GM12878 (cell line): ENCODE results near the gene MAGI3.

Source experiments
- CBX5 ChIP-seq: sonication (generic); IDR thresholded peaks from 2 replicates; pipeline ENCODE4 v1.6.1; 2016; ENCODE audit warnings: low read depth, moderate library complexity, mild to moderate bottlenecking, inconsistent platforms
- IKZF2 ChIP-seq, 2 experiments: fragments of 450-650 bp; IDR thresholded peaks; 2 replicates each; pipeline ENCODE4 v1.6.1; 2017; ENCODE audit warnings: mild to moderate bottlenecking in 2 of 2, moderate library complexity in 2 of 2
- NR2C2 ChIP-seq: IDR thresholded peaks from 2 replicates; pipeline ENCODE4 v1.6.1; 2011; ENCODE audit warnings: borderline replicate concordance, low read depth; ENCODE audit not compliant: control insufficient read depth, insufficient read length
- POLR2A ChIP-seq: IDR thresholded peaks from 2 replicates; pipeline ENCODE4 v1.6.1; 2011; ENCODE audit warnings: low read depth, mild to moderate bottlenecking, low read length
- RFX5 ChIP-seq: IDR thresholded peaks from 2 replicates; pipeline ENCODE4 v1.6.1; 2011; ENCODE audit warnings: low read depth, low read length, improper control_type of control experiment
- SIN3A ChIP-seq: IDR thresholded peaks from 2 replicates; pipeline ENCODE4 v1.6.1; 2012; ENCODE audit warnings: low read depth, low read length, improper control_type of control experiment
- TF ChIP-seq, protein P1 (sequence below): IDR thresholded peaks from 2 replicates; pipeline ENCODE4 v1.6.1; 2011; ENCODE audit warnings: mild to moderate bottlenecking, low read depth, low read length, moderate library complexity; ENCODE audit not compliant: insufficient replicate concordance
- TF ChIP-seq, protein P2 (sequence below), 3 experiments: IDR thresholded peaks in 2 of 3; conservative IDR thresholded peaks in 1 of 3; 2 replicates each; pipeline ENCODE4 v1.5.1; 2011; ENCODE audit warnings: low read depth in 3 of 3, low read length in 3 of 3, mild to moderate bottlenecking in 3 of 3, control low read depth in 2 of 3, moderate library complexity in 2 of 3, inconsistent platforms in 1 of 3, mixed read lengths in 1 of 3; ENCODE audit not compliant: control insufficient read depth in 2 of 3, insufficient read depth in 1 of 3; ENCODE audit errors: extremely low read depth in 1 of 3

DNA sequence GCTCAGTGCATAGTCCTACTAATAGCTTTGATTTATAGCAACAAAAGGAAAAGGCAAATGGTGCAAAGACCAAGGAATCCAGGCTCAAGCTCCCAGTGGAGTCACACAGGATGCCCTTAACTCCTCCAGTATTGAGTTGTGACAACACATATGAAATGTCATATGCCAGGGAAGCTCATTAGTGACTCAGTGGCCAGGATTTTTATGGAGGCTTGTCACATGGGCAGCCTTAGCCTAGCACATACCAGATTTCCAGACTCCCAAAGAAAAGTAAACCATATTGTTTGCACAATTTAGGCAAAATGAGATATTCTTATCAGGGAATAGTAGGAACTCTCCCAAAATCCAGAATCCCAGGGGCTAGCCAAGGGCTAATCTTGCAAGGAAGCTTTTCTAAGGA, 129.2 kb downstream of the MAGI3 start:
- TF ChIP-seq, protein P1, sequence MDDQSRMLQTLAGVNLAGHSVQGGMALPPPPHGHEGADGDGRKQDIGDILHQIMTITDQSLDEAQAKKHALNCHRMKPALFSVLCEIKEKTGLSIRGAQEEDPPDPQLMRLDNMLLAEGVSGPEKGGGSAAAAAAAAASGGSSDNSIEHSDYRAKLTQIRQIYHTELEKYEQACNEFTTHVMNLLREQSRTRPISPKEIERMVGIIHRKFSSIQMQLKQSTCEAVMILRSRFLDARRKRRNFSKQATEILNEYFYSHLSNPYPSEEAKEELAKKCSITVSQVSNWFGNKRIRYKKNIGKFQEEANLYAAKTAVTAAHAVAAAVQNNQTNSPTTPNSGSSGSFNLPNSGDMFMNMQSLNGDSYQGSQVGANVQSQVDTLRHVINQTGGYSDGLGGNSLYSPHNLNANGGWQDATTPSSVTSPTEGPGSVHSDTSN = no peak
- TF ChIP-seq RFX5 = no peak
- no peak for TF ChIP-seq IKZF2 (IDR thresholded peaks at IDR 0.05)
- TF ChIP-seq SIN3A = no peak
- TF ChIP-seq, protein P2, sequence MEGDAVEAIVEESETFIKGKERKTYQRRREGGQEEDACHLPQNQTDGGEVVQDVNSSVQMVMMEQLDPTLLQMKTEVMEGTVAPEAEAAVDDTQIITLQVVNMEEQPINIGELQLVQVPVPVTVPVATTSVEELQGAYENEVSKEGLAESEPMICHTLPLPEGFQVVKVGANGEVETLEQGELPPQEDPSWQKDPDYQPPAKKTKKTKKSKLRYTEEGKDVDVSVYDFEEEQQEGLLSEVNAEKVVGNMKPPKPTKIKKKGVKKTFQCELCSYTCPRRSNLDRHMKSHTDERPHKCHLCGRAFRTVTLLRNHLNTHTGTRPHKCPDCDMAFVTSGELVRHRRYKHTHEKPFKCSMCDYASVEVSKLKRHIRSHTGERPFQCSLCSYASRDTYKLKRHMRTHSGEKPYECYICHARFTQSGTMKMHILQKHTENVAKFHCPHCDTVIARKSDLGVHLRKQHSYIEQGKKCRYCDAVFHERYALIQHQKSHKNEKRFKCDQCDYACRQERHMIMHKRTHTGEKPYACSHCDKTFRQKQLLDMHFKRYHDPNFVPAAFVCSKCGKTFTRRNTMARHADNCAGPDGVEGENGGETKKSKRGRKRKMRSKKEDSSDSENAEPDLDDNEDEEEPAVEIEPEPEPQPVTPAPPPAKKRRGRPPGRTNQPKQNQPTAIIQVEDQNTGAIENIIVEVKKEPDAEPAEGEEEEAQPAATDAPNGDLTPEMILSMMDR (IDR thresholded peaks at IDR 0.05 in 2 of 3, conservative IDR thresholded peaks at IDR 0.05 in 1 of 3; ENCODE audit: control insufficient read depth in 2 of 3, extremely low read depth in 1 of 3, insufficient read depth in 1 of 3, low read depth in 3 of 3, low read length in 3 of 3) = no peak
- no peak for TF ChIP-seq NR2C2
- TF ChIP-seq CBX5 = no peak
- no peak for TF ChIP-seq POLR2A
